GM21529 (cell line): ENCODE measurements around the gene NUP107.

Experiments used
- ATAC-seq: cut with Tn5 transposase; IDR thresholded peaks from one replicate; pipeline ENCODE4 v1.9.1; 2021; ENCODE audit not compliant: unreplicated experiment

The NUP107 gene

GRCh38 chr12:68739891-68740290, 53.1 kb downstream of the NUP107 start:
- no peak for ATAC-seq

- ATAC-seq = no peak
These were observed 56.6 kb downstream of the NUP107 start for GRCh38 chr12:68743356-68743755.

- no peak for ATAC-seq
These were observed 58.7 kb downstream of the NUP107 start for GRCh38 chr12:68745376-68745903.

GRCh38 chr12:68745904-68746571, 59.3 kb downstream of the NUP107 start, which contains the start of gene SLC35E3:
Gene SLC35E3, plus strand, starts transcription at chr12:68746176. Its CDS starts 202 bp downstream, at chr12:68746378.
- peak; percentile 98 for ATAC-seq

- ATAC-seq = peak; percentile 37
These were observed 59.9 kb downstream of the NUP107 start for GRCh38 chr12:68746572-68747180.

GRCh38 chr12:68749443-68749842, 62.7 kb downstream of the NUP107 start:
- no peak for ATAC-seq

GRCh38 chr12:68749861-68750260, 63.1 kb downstream of the NUP107 start:
- no peak for ATAC-seq

GRCh38 chr12:68750506-68750905, 63.7 kb downstream of the NUP107 start:
- ATAC-seq = no peak

- no peak for ATAC-seq
These were observed 68.9 kb downstream of the NUP107 start for GRCh38 chr12:68755536-68756243.

- ATAC-seq = no peak
These were observed 73.1 kb downstream of the NUP107 start for GRCh38 chr12:68759852-68760251.

GRCh38 chr12:68760806-68761441, 74.1 kb downstream of the NUP107 start:
- ATAC-seq = no peak

GRCh38 chr12:68761442-68761812, 74.6 kb downstream of the NUP107 start:
- ATAC-seq = no peak

- ATAC-seq = no peak
These were observed 75.3 kb downstream of the NUP107 start for GRCh38 chr12:68761901-68762630.

- no peak for ATAC-seq
These were observed 75.9 kb downstream of the NUP107 start for GRCh38 chr12:68762691-68763090.

GRCh38 chr12:68765696-68766095, 78.9 kb downstream of the NUP107 start:
- ATAC-seq = no peak

GRCh38 chr12:68766646-68767045, 79.9 kb downstream of the NUP107 start:
- ATAC-seq = no peak

GRCh38 chr12:68767191-68767590, 80.4 kb downstream of the NUP107 start:
- ATAC-seq = no peak

GRCh38 chr12:68768431-68768939, 81.7 kb downstream of the NUP107 start:
- ATAC-seq = no peak

- no peak for ATAC-seq
These were observed 83.2 kb downstream of the NUP107 start for GRCh38 chr12:68769941-68770340.

- no peak for ATAC-seq
These were observed 84.6 kb downstream of the NUP107 start for GRCh38 chr12:68771223-68771925.
